Measurements from ENCODE around the gene MEAF6. TPM values are rescaled to one million over a fixed set of nuclear protein-coding genes. Genes with fewer than 3 reads are reported as not detected.
A peak's percentile ranks its signal among the peaks of the same experiment; 100 is the strongest.

Gene MEAF6
- total RNA-seq, 1 experiment from 2014 or later: 82.3 TPM

DNA sequence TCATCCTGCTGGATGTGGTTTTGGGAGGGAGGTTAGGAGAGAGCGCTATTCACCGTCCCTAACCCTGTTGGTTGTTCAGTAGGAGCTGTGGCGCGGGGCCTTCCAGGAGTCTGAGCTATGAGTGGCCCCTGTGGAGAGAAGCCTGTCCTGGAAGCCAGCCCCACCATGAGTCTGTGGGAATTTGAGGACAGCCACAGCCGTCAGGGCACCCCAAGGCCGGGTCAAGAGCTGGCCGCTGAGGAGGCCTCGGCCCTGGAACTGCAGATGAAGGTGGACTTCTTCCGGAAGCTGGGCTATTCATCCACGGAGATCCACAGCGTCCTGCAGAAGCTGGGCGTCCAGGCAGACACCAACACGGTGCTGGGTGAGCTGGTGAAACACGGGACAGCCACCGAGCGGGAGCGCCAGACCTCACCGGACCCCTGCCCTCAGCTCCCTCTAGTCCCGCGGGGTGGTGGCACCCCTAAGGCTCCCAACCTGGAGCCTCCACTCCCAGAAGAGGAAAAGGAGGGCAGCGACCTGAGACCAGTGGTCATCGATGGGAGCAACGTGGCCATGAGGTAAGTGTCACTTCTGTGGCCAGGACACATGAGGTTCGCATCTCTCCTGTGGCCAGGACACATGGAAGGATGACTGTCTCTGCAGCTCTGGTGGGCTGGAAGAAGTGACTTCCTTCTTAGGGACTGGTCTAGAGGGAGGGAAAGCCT, 39.0 kb downstream of the MEAF6 start:
- Histone ChIP-seq H3K27me3 (no peaks in the 10 kb centered on the region), H3K36me3 (peaks cover 14% of the 10 kb centered on the region), H3K4me3 (peak overlapping the region; percentile 77), H3K9me3 (replicated peaks) (no peaks in the 10 kb centered on the region), H3K27ac (no peak overlapping the region), H3K4me1 (peaks cover 58% of the 10 kb centered on the region)
- DNase-seq: no peak

DNA sequence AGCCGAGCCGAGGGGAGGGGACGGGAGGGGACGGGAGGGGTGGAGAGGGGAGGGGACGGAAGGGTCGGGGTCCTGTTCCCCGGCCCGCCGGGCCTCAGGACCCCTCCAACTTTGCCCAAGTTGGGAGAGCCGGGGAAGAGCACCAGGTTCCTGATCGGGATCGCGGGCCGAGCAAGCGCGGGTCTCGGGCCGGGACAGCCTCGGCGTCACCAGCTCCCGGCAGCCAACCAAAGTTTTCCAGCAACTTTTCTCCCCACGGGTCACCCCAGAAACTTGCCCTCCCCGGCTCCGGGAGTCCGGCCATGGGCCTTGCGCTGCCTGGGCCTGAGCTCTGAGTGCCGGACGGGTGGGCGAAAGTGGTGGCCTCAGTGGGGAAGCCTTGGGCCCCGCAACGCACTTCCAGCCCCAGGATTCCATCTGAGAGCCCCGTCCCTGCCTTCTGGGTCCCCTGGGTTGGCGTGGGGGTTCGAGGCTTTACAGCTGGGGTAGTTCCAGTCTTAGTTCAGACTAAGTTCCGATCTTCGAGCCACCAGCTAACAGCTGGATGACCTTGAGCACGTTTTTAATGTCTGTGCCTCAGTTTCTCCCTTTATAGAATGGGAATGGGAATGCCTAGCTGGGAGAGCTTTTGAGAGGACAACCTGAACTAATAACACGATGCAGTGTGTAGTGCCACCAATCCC, 39.7 kb downstream of the MEAF6 start:
- Histone ChIP-seq H3K4me1 (peaks cover 55% of the 10 kb centered on the region), H3K27me3 (no peaks in the 10 kb centered on the region), H3K9me3 (replicated peaks) (no peaks in the 10 kb centered on the region), H3K4me3 (peak overlapping the region; percentile 77), H3K36me3 (peaks cover 7% of the 10 kb centered on the region), H3K27ac (peak overlapping the region; percentile 33)
- DNase-seq: peak in 1 of 2 experiments; percentile 50

DNA sequence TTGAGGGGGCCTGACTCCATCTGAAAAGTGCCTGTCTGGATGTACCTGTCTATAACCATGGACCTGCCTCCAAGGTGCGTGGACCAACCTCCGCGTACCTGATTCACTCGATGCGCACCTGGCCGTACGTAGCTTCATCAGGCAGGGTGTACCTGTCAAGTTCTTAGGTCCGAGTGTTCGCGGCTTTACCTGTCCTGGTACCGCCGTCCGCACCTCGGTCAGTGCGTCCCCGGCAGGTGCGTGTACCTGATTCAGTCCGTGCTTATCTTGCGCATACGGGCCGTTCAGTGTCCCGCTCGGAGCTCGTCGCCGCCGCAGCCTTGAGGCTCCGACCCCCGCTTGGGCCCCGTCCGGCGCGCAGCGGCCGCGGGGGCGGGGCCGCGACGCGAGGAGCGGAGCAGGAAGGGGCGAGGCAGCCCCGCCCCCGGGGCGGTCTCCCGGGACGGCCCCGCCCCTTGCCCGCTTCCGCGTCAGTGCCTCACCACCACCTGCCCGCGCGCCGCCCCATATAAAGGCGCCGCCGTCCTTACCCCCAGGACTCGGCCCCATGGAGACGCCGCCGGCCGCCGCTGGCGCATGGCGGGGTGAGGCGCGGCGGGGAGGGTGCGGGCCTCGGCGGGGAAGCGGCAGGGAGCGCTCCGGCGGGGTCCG, 40.4 kb downstream of the MEAF6 start, which contains the start of gene ZC3H12A:
Gene ZC3H12A (plus strand): TSS at position 535 of the 651 bp plus-strand sequence. CDS start 917 bp downstream, outside the sequence.
- peak; percentile 89 to 95 for DNase-seq
- peak within 1 kb of the TSS; percentile 77 for H3K4me3 ChIP-seq
- peaks cover 7% of the 10 kb centered on the region for H3K36me3 ChIP-seq
- H3K27ac ChIP-seq: peak within 1 kb of the TSS; percentile 33
- no peaks in the 10 kb centered on the region for H3K9me3 ChIP-seq (replicated peaks)
- H3K27me3 ChIP-seq: no peaks in the 10 kb centered on the region
- peaks cover 48% of the 10 kb centered on the region for H3K4me1 ChIP-seq

DNA sequence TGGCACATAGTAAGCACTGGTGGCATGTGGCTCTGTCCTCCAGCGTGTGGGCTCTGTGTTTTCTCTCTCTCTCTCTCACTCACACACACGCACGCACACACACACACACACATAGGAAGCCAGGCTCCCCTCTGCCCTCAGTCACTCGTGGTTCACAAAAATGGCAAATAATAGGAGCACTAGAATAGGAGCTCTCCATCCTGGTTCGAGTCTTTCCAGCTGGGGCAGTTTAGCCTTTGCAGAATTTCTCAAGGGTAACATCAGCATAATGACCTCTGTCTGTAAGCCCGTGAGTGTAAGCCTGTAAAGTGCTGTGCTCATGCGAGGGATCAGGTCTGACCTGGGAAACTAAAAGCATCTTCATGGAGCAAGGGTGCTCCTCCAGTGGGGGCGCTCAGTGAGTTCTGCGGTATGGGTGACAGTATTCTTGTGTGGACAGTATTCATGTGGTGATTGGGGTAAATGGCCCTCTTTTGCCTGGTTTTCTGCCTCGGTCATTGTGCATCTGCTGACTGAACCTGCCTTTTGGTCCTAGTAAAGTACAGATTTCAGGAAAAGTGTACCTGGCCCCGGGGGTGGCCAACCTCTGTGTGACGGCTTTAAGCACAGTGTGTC, 41.0 kb downstream of the MEAF6 start:
- Histone ChIP-seq H3K36me3 (peaks cover 6% of the 10 kb centered on the region), H3K27ac (no peak overlapping the region), H3K4me1 (peaks cover 46% of the 10 kb centered on the region), H3K27me3 (no peaks in the 10 kb centered on the region), H3K9me3 (replicated peaks) (no peaks in the 10 kb centered on the region), H3K4me3 (peak overlapping the region; percentile 77)
- DNase-seq: no peak

DNA sequence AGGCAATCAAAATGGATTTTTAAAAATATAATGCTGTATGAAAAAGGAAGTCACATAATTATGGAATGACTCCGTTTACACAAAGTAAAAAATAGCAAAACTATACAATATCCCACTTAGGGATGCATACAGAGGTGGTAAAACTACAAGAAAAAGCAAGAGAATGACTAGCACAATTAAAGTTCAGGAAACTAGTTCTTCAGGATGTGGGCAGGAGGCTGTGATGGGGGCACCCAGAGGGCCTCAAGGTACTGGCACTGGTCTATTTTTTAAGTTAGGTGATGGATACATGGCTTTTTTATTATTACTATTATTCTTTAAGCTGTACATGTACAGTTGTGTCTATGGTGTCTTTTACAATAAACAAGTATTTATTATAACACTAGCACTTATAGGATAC, 41.6 kb downstream of the MEAF6 start:
- Histone ChIP-seq H3K27ac (no peak overlapping the region), H3K4me1 (peaks cover 46% of the 10 kb centered on the region), H3K36me3 (peaks cover under 1% of the 10 kb centered on the region), H3K9me3 (replicated peaks) (no peaks in the 10 kb centered on the region), H3K4me3 (no peak overlapping the region), H3K27me3 (no peaks in the 10 kb centered on the region)
- no peak for DNase-seq

DNA sequence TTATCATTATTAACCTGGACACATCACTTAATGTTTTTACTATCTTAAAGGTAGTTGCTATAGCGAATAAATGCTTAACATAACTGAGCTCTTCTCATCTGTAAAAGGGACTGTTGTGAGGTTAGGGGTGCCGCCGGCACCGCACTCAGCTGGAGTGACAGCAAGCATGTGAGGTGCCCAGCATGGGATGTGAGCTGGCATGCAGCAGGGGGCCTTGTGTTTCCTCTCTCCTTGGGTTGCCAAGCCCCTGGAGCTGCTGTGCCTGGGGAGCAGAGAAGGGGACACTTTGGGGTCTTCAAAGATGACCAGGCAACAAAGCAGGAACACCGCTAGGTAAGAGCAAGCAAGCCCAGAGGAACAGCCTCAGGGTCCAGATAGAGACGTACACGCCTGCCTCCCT, 42.3 kb downstream of the MEAF6 start:
- DNase-seq: no peak
- Histone ChIP-seq H3K4me3 (no peak overlapping the region), H3K36me3 (no peaks in the 10 kb centered on the region), H3K27ac (peak overlapping the region; percentile 82), H3K27me3 (no peaks in the 10 kb centered on the region), H3K9me3 (replicated peaks) (no peaks in the 10 kb centered on the region), H3K4me1 (peaks cover 45% of the 10 kb centered on the region)

DNA sequence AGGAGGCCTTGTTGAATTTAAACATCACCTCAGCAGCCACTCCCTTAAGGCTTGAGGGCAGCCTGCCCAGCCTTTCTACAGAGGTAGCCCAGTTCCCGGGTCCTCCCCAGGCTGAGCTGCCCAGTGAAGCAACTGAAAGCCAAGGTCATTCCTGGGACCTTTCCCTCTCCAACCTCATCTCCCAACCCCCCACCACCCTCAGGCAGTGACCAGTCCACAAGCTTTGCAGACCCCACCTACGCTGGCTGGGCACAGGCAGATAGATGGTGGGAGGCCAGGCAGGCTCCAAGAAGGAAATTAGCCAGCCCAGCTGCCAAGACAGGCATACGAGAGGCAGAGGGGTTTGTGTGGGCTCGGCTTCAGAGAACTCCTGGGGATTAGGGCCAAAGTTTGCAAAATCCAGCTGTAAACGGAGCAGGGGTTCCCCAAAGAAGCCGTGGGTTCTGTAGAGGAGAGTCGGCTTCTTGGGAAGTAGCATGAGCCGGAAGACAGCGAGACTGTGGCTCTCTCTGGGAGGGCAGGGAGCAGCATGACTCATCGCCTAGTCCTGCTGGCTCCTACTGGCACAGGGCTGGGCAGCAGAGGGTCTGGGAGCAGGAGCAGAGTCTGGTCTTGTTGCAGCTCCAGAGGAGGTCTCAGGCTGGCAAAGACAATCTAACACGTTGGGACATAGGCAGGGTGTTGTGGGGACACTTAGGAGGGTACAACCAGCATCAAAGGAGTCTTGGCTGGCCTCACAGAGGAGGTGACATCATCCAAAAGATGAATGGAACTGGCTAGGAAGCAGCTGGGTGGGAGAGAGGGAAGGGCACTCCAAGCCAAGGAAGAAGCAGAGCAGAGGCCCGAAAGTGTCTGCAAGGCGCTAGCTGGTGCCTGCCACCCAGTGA, 43.0 kb downstream of the MEAF6 start:
- Histone ChIP-seq H3K9me3 (replicated peaks) (no peaks in the 10 kb centered on the region), H3K27ac (peak overlapping the region; percentile 82), H3K4me1 (peaks cover 39% of the 10 kb centered on the region)

DNA sequence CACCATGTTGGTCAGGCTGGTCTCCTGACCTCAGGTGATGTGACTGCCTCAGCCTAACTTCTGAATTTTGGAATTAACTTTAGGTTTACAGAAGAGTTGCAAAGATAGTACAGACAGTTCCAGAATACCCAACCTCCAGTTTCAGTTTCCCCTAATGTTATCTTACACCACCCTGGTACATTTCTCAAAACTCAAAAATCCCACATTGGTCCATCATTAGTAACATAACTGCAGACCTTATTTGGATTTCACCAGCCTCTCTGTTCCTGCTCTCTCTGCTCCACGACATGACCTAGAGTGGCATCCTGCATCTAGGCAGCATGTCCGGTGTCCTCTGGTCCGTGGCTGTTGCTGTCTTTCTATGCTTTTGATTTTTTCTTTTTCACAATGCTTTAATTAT, 45.2 kb downstream of the MEAF6 start:
- no peaks in the 10 kb centered on the region for H3K27me3 ChIP-seq
- H3K4me1 ChIP-seq: peaks cover 23% of the 10 kb centered on the region
- no peaks in the 10 kb centered on the region for H3K36me3 ChIP-seq
- no peak overlapping the region for H3K4me3 ChIP-seq
- DNase-seq: no peak
- no peak overlapping the region for H3K27ac ChIP-seq
- no peaks in the 10 kb centered on the region for H3K9me3 ChIP-seq (replicated peaks)

More for the DNA sequence above, 43.0 kb downstream of the MEAF6 start:
- H3K36me3 ChIP-seq: no peaks in the 10 kb centered on the region
- no peaks in the 10 kb centered on the region for H3K27me3 ChIP-seq
- DNase-seq: peak; percentile 88
- peak overlapping the region; percentile 50 for H3K4me3 ChIP-seq

DNA sequence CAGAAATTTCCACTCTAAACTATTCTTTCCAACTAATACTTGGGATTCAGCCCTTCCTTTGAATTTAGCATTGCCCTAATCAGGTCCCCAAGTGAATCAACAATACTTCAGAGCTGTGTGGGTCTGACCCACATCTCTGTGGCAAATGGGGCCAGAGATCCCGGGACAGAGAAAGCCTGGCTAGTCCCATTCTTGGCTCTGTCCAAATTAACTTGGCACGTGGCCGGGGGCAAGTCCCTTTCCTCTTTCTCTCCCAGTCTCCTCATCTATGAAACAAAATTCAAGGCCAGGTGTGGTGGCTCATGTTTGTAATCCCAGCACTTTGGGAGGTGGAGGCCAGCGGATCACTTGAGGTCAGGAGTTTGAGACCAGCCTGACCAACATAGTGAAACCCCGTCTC, 46.5 kb downstream of the MEAF6 start:
- no peaks in the 10 kb centered on the region for H3K27me3 ChIP-seq
- no peak for DNase-seq
- no peak overlapping the region for H3K4me3 ChIP-seq
- H3K4me1 ChIP-seq: peaks cover 15% of the 10 kb centered on the region
- H3K36me3 ChIP-seq: no peaks in the 10 kb centered on the region
- no peak overlapping the region for H3K27ac ChIP-seq
- no peaks in the 10 kb centered on the region for H3K9me3 ChIP-seq (replicated peaks)

DNA sequence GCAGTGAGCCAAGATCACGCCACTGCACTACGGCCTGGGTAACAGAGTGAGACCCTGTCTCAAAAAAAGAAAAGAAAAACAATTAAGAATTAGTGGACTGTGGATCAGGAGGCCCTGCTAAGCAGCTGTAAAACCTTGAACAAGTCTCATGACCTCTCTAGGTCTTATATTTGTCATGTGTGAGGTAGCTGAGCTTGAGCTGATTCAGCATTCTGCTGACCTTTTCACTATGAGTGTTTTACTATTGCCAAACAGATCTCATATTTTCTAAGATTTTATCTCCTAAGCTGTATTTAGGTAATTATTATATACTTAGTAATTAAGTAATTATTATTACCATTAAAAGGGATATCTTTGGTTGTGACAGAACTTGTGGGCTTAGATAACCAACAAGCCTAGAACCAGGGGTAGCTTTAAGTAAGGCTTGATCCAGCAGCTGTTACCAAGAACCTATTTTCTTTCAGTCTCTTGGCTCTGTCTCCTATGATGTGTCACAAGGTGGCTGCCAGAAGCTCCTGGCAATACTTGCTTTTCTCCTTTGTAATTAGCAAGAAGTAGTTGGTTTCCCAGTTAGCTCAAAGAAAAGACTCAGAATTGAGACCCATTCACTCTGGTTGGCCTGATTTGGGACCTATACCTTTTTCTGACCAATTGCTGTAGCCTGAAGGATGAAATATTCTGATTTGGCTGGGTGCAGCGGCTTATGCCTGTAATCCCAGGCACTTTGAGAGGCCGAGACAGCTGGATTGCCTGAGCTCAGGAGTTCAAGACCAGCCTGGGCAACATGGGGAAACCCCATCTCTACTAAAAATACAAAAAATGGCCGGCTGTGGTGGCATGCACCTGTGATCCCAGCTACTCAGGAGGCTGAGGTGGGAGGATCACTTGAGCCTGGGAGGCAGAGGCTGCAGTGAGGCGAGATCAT, 48.7 kb downstream of the MEAF6 start:
- H3K4me3 ChIP-seq: no peak overlapping the region
- H3K27ac ChIP-seq: no peak overlapping the region
- H3K9me3 ChIP-seq (replicated peaks): no peaks in the 10 kb centered on the region
- H3K27me3 ChIP-seq: no peaks in the 10 kb centered on the region
- no peaks in the 10 kb centered on the region for H3K36me3 ChIP-seq
- no peaks in the 10 kb centered on the region; the same call in 1 of the 2 replicates for H3K4me1 ChIP-seq
- no peak for DNase-seq

DNA sequence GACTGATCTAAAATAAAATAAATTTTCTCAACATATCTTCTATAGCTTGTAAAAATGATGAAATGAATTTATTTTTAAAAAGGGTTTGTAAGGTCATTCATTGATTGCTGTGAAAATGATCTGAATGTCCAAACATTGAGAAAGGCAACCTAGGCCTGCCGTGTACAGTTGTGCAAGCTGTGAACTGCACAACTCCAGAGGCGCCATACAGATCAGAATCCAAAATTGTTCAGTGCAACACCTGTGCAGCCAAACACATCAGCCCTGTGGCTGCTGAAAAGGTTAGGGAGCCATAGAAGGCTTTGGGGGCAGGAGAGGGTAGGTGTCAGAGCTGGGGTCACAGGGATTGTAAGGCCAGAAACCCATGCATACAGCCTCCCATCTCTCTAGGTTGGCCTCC, 50.1 kb downstream of the MEAF6 start:
- no peaks in the 10 kb centered on the region for H3K36me3 ChIP-seq
- H3K27me3 ChIP-seq: no peaks in the 10 kb centered on the region
- no peak overlapping the region for H3K27ac ChIP-seq
- H3K4me3 ChIP-seq: no peak overlapping the region
- H3K4me1 ChIP-seq: no peaks in the 10 kb centered on the region
- H3K9me3 ChIP-seq (replicated peaks): no peaks in the 10 kb centered on the region
- DNase-seq: no peak

DNA sequence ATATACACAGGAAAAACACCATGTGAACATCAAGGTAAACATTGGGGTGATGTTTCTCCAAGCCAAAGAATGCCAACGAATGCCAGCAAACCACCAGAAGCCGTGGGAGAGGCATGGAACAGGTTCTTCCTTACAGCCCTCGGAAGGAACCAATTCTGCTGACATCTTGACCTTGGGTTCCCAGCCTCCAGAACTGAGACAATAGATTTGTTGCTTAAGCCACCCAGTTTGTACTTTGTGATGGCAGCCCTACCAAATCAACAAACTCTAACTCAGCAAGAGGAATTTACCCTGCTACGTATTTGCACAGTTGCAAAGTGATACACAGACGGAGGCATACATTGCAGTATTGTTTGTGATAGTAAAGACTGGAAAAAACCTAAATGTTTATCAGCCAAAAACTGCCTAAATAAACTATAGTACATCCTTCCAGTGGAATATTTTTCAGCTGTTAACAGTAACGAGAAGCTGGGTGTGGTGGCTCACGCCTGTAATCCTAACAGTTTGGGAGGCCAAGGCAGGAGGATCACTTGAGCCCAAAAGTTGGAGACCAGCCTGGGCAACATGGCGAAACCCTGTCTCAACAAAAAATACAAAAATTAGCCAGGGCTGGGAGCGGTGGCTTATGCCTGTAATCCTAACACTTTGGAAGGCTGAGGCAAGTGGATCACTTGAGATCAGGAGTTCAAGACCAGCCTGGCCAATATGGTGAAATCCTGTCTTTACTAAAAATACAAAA, 52.7 kb downstream of the MEAF6 start:
- Histone ChIP-seq H3K4me1 (no peaks in the 10 kb centered on the region), H3K9me3 (replicated peaks) (no peaks in the 10 kb centered on the region), H3K36me3 (no peaks in the 10 kb centered on the region), H3K4me3 (no peak overlapping the region), H3K27ac (no peak overlapping the region), H3K27me3 (peaks cover 4% of the 10 kb centered on the region; the same call in 1 of the 2 replicates)
- DNase-seq: no peak

DNA sequence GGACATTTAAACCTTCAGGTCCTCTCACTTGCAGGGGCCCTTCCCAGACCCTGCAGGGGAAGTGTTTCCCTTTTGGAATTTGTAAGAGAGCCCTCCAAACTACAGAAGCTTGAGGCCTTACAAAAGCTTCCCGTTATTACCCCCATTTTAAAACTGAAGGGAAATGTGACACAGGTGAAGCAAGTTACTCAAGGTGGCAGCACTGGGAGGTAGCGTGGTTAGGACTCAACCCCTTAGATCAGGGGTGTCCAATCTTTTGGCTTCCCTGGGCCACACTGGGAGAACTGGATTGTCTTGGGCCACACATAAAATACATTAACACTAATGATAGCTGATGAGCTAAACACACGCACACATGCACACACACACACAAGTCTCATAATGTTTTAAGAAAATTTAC, 56.0 kb downstream of the MEAF6 start:
- no peak overlapping the region for H3K4me3 ChIP-seq
- H3K27ac ChIP-seq: no peak overlapping the region
- no peaks in the 10 kb centered on the region for H3K36me3 ChIP-seq
- no peak for DNase-seq
- H3K27me3 ChIP-seq: peaks cover 4% of the 10 kb centered on the region; the same call in 1 of the 2 replicates
- no peaks in the 10 kb centered on the region for H3K9me3 ChIP-seq (replicated peaks)
- no peaks in the 10 kb centered on the region for H3K4me1 ChIP-seq

Data from SJCRH30 (cell line).